Tibial artery (tissue), 4 donors: ENCODE data around the gene LGALS7.
"Not testable (repeated sequence)": the region's sequence is repeated elsewhere in the genome, so short reads cannot be mapped to it uniquely, and the experiment has no call there.

Experiments
- DNase-seq, 2 donors: peaks; one replicate each; pipeline ENCODE4 v3.0.0-alpha.2; 2019
- H3K27ac ChIP-seq, 2 donors: fragments of 200-600 bp; sonication (generic) in 1 of 2; 1 replicate in 1 of 2; 2 replicates in 1 of 2; pipeline ENCODE4 v1.5.1; 2018 to 2019; ENCODE audit warnings: mild to moderate bottlenecking in 1 of 2
- H3K27me3 ChIP-seq, 2 donors: fragments of 200-600 bp; sonication (generic) in 1 of 2; one replicate each; pipeline versions ENCODE4 v1.5.1 to v1.6.0; 2016 to 2019
- H3K36me3 ChIP-seq, 3 donors: fragments of 200-600 bp; sonication (generic) in 2 of 3; one replicate each; pipeline ENCODE4 v1.5.1; 2016 to 2019; ENCODE audit warnings: mild to moderate bottlenecking in 2 of 3
- H3K4me1 ChIP-seq, 4 donors: fragments of 200-600 bp; sonication (generic) in 2 of 4; 1 replicate in 3 of 4; 2 replicates in 1 of 4; pipeline ENCODE4 v1.5.1; 2016 to 2019
- H3K4me3 ChIP-seq, 2 donors: fragments of 200-600 bp; sonication (generic) in 1 of 2; 1 replicate in 1 of 2; 2 replicates in 1 of 2; pipeline ENCODE4 v1.5.1; 2018 to 2019; ENCODE audit warnings: mild to moderate bottlenecking in 2 of 2
- H3K9me3 ChIP-seq, 3 donors: fragments of 200-600 bp; sonication (generic) in 1 of 3; one replicate each; pipeline ENCODE4 v1.5.1; 2016 to 2019
- CTCF ChIP-seq, 2 experiments: fragments of 200-600 bp in 1 of 2; fragments of 450-650 bp in 1 of 2; IDR thresholded peaks; one replicate each; pipeline ENCODE4 v1.5.1; 2017 to 2019; ENCODE audit warnings: antibody characterized with exemption in 2 of 2, mild to moderate bottlenecking in 1 of 2, moderate library complexity in 1 of 2
- intact Hi-C: fragments of 100-400 bp; cut with DNase I; formaldehyde crosslinking; loops from one replicate; pipeline ENCODE4 v1.15.0; 2023; ENCODE audit warnings: low total_unique reads

Gene LGALS7

GRCh38 chr19:38759590-38760003 lies 13.7 kb downstream of the LGALS7 start:
- Histone ChIP-seq H3K36me3 (no peaks in the 10 kb centered on the region), H3K27ac (no peak overlapping the region), H3K4me1 (no peaks in the 10 kb centered on the region), H3K27me3 (no peaks in the 10 kb centered on the region), H3K9me3 (no peaks in the 10 kb centered on the region), H3K4me3 (no peak overlapping the region)
- DNase-seq = no peak
- intact Hi-C loops = loop anchor here (10.0 kb wide), 1 partner anchor 115 kb away; the partner anchor contains the start of gene RINL
- no peak for TF ChIP-seq CTCF (IDR thresholded peaks at IDR 0.05)

GRCh38 chr19:38754196-38754595 lies 19.1 kb downstream of the LGALS7 start:
- H3K9me3 ChIP-seq, H3K27ac ChIP-seq, H3K4me3 ChIP-seq, intact Hi-C loops, H3K4me1 ChIP-seq, DNase-seq, H3K36me3 ChIP-seq, H3K27me3 ChIP-seq: not testable (repeated sequence)

GRCh38 chr19:38753783-38754182 lies 19.5 kb downstream of the LGALS7 start:
- DNase-seq, H3K27me3 ChIP-seq, H3K27ac ChIP-seq, intact Hi-C loops, H3K4me3 ChIP-seq, H3K36me3 ChIP-seq, H3K9me3 ChIP-seq, H3K4me1 ChIP-seq: not testable (repeated sequence)

- Histone ChIP-seq H3K4me1 (no peaks in the 10 kb centered on the region), H3K27ac (no peak overlapping the region), H3K36me3 (no peaks in the 10 kb centered on the region), H3K27me3 (no peaks in the 10 kb centered on the region), H3K4me3 (no peak overlapping the region), H3K9me3 (no peaks in the 10 kb centered on the region)
- DNase-seq = no peak
- no peak for TF ChIP-seq CTCF (IDR thresholded peaks at IDR 0.05)
- intact Hi-C loops = no loop called here
Observed at GRCh38 chr19:38745316-38745715, 28.0 kb downstream of the LGALS7 start.

GRCh38 chr19:38744874-38745273 lies 28.4 kb downstream of the LGALS7 start:
- Histone ChIP-seq H3K9me3 (no peaks in the 10 kb centered on the region), H3K4me1 (no peaks in the 10 kb centered on the region), H3K27me3 (no peaks in the 10 kb centered on the region), H3K4me3 (no peak overlapping the region), H3K27ac (no peak overlapping the region), H3K36me3 (no peaks in the 10 kb centered on the region)
- TF ChIP-seq CTCF (IDR thresholded peaks at IDR 0.05) = no peak
- intact Hi-C loops = no loop called here
- DNase-seq = no peak

GRCh38 chr19:38744298-38744681 lies 29.0 kb downstream of the LGALS7 start, which contains the start of gene CAPN12:
TSS of gene CAPN12 (minus strand) at chr19:38744474. CDS start at chr19:38744165, 309 bp downstream.
- H3K4me1 ChIP-seq = no peaks in the 10 kb centered on the region
- intact Hi-C loops = no loop called here
- no peaks in the 10 kb centered on the region for H3K27me3 ChIP-seq
- no peaks in the 10 kb centered on the region for H3K9me3 ChIP-seq
- DNase-seq = no peak
- TF ChIP-seq CTCF (IDR thresholded peaks at IDR 0.05) = no peak
- no peak within 1 kb of the TSS for H3K4me3 ChIP-seq
- no peaks in the 10 kb centered on the region for H3K36me3 ChIP-seq
- H3K27ac ChIP-seq = no peak within 1 kb of the TSS
